ENCODE results near the gene LRP4. TPM values are rescaled to one million over a fixed set of nuclear protein-coding genes. Genes with fewer than 3 reads are reported as not detected.

LRP4 gene
- total RNA-seq, 1 donor, result not detected

- no peak overlapping the region for H3K4me3 ChIP-seq (ENCODE audit: low read length)
- peaks cover 61% of the 10 kb centered on the region for H3K27me3 ChIP-seq (ENCODE audit: insufficient read depth, low read length)
- H3K9me3 ChIP-seq (ENCODE audit: low read depth, low read length), result no peaks in the 10 kb centered on the region
- peaks cover 14% of the 10 kb centered on the region for H3K4me1 ChIP-seq (ENCODE audit: insufficient read depth, low read length)
Observed at GRCh38 chr11:46912526-46913150, 5.7 kb downstream of the LRP4 start.

- Histone ChIP-seq H3K27me3 (ENCODE audit: insufficient read depth, low read length) (peaks cover 10% of the 10 kb centered on the region), H3K9me3 (ENCODE audit: low read depth, low read length) (no peaks in the 10 kb centered on the region), H3K4me1 (ENCODE audit: insufficient read depth, low read length) (no peaks in the 10 kb centered on the region), H3K4me3 (ENCODE audit: low read length) (no peak overlapping the region)
Observed at GRCh38 chr11:46907606-46908005, 10.7 kb downstream of the LRP4 start.

- Histone ChIP-seq H3K4me1 (ENCODE audit: insufficient read depth, low read length) (no peaks in the 10 kb centered on the region), H3K27me3 (ENCODE audit: insufficient read depth, low read length) (peaks cover 5% of the 10 kb centered on the region), H3K4me3 (ENCODE audit: low read length) (no peak overlapping the region), H3K9me3 (ENCODE audit: low read depth, low read length) (no peaks in the 10 kb centered on the region)
Observed at GRCh38 chr11:46906609-46907041, 11.7 kb downstream of the LRP4 start.

GRCh38 chr11:46905806-46906205, 12.5 kb downstream of the LRP4 start:
- Histone ChIP-seq H3K27me3 (ENCODE audit: insufficient read depth, low read length) (peaks cover under 1% of the 10 kb centered on the region), H3K4me1 (ENCODE audit: insufficient read depth, low read length) (no peaks in the 10 kb centered on the region), H3K9me3 (ENCODE audit: low read depth, low read length) (no peaks in the 10 kb centered on the region), H3K4me3 (ENCODE audit: low read length) (no peak overlapping the region)

GRCh38 chr11:46903846-46904245, 14.5 kb downstream of the LRP4 start:
- Histone ChIP-seq H3K27me3 (ENCODE audit: insufficient read depth, low read length) (no peaks in the 10 kb centered on the region), H3K9me3 (ENCODE audit: low read depth, low read length) (no peaks in the 10 kb centered on the region), H3K4me1 (ENCODE audit: insufficient read depth, low read length) (no peaks in the 10 kb centered on the region), H3K4me3 (ENCODE audit: low read length) (no peak overlapping the region)

DNA sequence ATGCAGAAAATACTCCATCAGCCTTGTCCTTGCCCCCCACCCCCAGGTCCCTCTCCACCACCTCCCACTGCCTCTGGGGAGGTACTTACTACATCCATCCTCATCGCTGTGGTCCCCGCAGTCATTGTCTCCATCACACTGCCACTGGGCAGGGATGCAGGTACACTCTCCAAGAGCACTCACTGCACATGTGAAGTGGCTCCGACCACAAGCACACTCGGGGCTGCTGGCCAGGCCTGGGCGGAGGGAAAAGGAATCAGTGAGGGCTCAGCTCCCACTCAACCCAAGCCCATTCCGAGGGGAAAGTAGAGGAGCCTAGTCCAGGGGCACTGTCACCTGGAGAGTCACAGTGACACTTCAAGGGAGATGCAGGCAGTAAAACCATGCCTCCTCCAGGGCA, 15.7 kb downstream of the LRP4 start:
- H3K9me3 ChIP-seq (ENCODE audit: low read depth, low read length), result no peaks in the 10 kb centered on the region
- no peaks in the 10 kb centered on the region for H3K4me1 ChIP-seq (ENCODE audit: insufficient read depth, low read length)
- H3K4me3 ChIP-seq (ENCODE audit: low read length), result no peak overlapping the region
- no peaks in the 10 kb centered on the region for H3K27me3 ChIP-seq (ENCODE audit: insufficient read depth, low read length)

GRCh38 chr11:46901156-46901555, 17.2 kb downstream of the LRP4 start:
- Histone ChIP-seq H3K4me1 (ENCODE audit: insufficient read depth, low read length) (no peaks in the 10 kb centered on the region), H3K4me3 (ENCODE audit: low read length) (no peak overlapping the region), H3K27me3 (ENCODE audit: insufficient read depth, low read length) (no peaks in the 10 kb centered on the region), H3K9me3 (ENCODE audit: low read depth, low read length) (no peaks in the 10 kb centered on the region)

DNA sequence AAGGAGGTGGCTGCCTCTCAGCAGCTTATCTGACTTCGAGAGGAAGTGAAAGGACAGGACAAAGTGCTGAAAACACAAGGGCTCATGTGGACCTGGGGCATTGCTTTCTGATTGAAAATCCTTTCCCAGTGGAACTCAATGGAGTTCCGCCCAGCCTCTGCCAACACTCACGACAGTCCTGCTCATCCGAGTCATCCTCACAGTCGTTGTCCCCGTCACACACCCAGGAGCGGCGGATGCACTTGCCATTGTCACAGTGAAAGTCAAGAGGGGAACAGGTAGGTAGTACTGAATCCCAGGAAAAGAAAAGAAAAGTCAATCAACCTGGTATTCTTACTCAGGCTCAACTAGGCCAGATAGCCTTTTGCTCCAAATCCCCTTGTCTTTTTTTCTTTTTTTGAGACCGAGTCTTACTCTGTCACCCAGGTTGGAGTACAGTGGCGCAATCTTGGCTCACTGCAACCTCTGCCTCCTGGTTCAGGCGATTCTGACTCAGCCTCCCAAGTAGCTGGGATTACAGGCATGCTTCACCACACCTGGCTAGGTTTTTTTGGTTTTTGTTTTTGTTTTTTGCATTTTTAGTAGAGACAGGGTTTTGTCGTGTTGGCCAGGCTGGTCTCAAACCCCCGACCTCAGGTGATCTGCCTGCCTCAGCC, 18.1 kb downstream of the LRP4 start:
- Histone ChIP-seq H3K9me3 (ENCODE audit: low read depth, low read length) (no peaks in the 10 kb centered on the region), H3K4me3 (ENCODE audit: low read length) (no peak overlapping the region)

GRCh38 chr11:46899501-46900025, 18.8 kb downstream of the LRP4 start:
- H3K27me3 ChIP-seq (ENCODE audit: insufficient read depth, low read length), result no peaks in the 10 kb centered on the region
- H3K4me1 ChIP-seq (ENCODE audit: insufficient read depth, low read length), result no peaks in the 10 kb centered on the region
- no peak overlapping the region for H3K4me3 ChIP-seq (ENCODE audit: low read length)
- no peaks in the 10 kb centered on the region for H3K9me3 ChIP-seq (ENCODE audit: low read depth, low read length)

More for the DNA sequence above, 18.1 kb downstream of the LRP4 start:
- Histone ChIP-seq H3K4me1 (ENCODE audit: insufficient read depth, low read length) (no peaks in the 10 kb centered on the region), H3K27me3 (ENCODE audit: insufficient read depth, low read length) (no peaks in the 10 kb centered on the region)

GRCh38 chr11:46898396-46899095, 19.8 kb downstream of the LRP4 start:
- no peaks in the 10 kb centered on the region for H3K9me3 ChIP-seq (ENCODE audit: low read depth, low read length)
- H3K4me1 ChIP-seq (ENCODE audit: insufficient read depth, low read length), result no peaks in the 10 kb centered on the region
- no peaks in the 10 kb centered on the region for H3K27me3 ChIP-seq (ENCODE audit: insufficient read depth, low read length)
- no peak overlapping the region for H3K4me3 ChIP-seq (ENCODE audit: low read length)

DNA sequence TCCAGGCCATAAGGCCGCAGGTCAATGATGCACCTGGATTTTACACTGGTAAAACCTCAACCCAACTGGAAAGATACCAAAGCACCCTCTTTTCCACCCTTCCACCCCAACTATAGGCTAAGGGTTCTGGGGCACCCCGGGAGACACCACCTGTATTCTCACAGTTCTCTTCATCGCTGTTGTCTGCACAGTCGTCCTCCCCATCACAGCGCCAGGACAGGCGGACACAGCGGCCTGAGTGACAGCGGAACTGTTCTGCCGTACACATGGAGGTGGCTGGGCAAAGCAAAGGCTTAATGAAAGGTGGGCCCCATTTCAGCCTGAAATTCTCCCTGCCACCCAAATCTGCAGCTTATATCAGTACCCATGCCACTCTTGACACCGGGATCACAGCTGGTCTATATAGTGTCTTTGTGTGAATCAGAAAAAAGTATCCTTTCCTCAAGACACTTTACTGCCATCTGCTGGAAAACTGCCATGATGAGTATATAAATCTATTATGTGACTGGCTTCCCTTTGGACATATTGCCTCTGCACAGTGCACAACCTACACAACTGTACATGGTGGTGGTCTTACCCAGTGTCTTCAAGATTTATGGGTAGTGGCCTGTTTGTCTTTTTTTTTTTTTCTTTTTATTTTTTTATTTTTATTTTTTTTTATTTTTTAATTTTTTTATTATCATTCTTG, 21.5 kb downstream of the LRP4 start:
- no peaks in the 10 kb centered on the region for H3K4me1 ChIP-seq (ENCODE audit: insufficient read depth, low read length)
- no peak overlapping the region for H3K4me3 ChIP-seq (ENCODE audit: low read length)
- H3K9me3 ChIP-seq (ENCODE audit: low read depth, low read length), result no peaks in the 10 kb centered on the region

DNA sequence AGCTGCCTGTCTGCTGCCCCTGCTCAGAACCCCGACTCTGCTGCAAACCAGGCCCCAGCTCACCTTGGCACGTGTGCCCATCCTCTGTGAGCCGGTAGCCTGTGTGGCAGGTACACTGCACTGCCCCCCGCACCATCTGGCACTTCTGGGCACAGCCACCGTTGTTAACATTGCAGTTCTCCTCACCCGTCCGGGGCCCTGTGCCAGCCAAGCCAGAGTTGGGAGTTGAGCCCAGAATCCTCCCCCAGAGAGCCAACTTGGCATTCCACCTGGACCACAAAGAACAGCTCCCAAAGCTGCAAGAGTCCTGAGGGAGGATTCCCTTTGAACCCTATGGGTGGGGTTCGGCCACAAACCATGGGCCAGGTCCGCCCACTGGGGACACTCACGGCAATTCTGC, 22.5 kb downstream of the LRP4 start:
- Histone ChIP-seq H3K27me3 (ENCODE audit: insufficient read depth, low read length) (no peaks in the 10 kb centered on the region), H3K4me3 (ENCODE audit: low read length) (no peak overlapping the region), H3K4me1 (ENCODE audit: insufficient read depth, low read length) (no peaks in the 10 kb centered on the region), H3K9me3 (ENCODE audit: low read depth, low read length) (no peaks in the 10 kb centered on the region)

More for the DNA sequence above, 21.5 kb downstream of the LRP4 start:
- H3K27me3 ChIP-seq (ENCODE audit: insufficient read depth, low read length), result no peaks in the 10 kb centered on the region

DNA sequence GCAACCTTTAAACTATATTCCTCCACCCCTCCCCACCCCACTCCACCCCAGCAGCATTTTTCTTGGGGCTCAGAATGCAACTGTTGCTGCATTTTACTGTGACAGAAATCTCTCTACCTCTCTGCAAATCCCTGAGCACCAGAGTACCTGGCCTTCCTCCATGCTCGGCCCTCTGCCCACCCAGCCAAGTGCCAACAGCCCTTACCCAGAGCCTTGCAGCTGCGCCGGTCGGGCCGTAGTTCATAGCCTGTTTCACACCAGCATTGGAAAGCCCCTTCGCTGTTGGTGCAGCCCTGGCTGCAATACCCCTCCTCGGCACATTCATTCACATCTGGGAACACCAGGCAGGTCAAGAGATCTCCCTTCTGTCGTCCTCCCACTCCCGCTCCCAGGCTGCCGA, 23.4 kb downstream of the LRP4 start:
- Histone ChIP-seq H3K27me3 (ENCODE audit: insufficient read depth, low read length) (no peaks in the 10 kb centered on the region), H3K4me1 (ENCODE audit: insufficient read depth, low read length) (no peaks in the 10 kb centered on the region), H3K4me3 (ENCODE audit: low read length) (no peak overlapping the region), H3K9me3 (ENCODE audit: low read depth, low read length) (no peaks in the 10 kb centered on the region)

GRCh38 chr11:46894506-46894905, 23.8 kb downstream of the LRP4 start:
- Histone ChIP-seq H3K9me3 (ENCODE audit: low read depth, low read length) (no peaks in the 10 kb centered on the region), H3K4me3 (ENCODE audit: low read length) (no peak overlapping the region), H3K27me3 (ENCODE audit: insufficient read depth, low read length) (no peaks in the 10 kb centered on the region), H3K4me1 (ENCODE audit: insufficient read depth, low read length) (no peaks in the 10 kb centered on the region)

GRCh38 chr11:46892838-46893237, 25.5 kb downstream of the LRP4 start:
- no peaks in the 10 kb centered on the region for H3K4me1 ChIP-seq (ENCODE audit: insufficient read depth, low read length)
- H3K27me3 ChIP-seq (ENCODE audit: insufficient read depth, low read length), result no peaks in the 10 kb centered on the region
- no peaks in the 10 kb centered on the region for H3K9me3 ChIP-seq (ENCODE audit: low read depth, low read length)
- H3K4me3 ChIP-seq (ENCODE audit: low read length), result no peak overlapping the region
